GM23248 (cell line): ENCODE measurements around the gene SCYGR6. TPM values are rescaled to one million over a fixed set of nuclear protein-coding genes. Genes with fewer than 3 reads are reported as not detected.

Experiments
- DNase-seq: peaks from one replicate; pipeline ENCODE4 v3.0.0-alpha.2; 2015
- H2AFZ ChIP-seq: fragments of 200-600 bp; sonication (generic); 2 replicates; pipeline ENCODE4 v1.6.1; 2016; ENCODE audit warnings: antibody characterized with exemption
- H3F3A ChIP-seq: fragments of 200-600 bp; sonication (generic); 2 replicates; pipeline ENCODE4 v1.6.1; 2016; ENCODE audit warnings: mild to moderate bottlenecking, antibody characterized with exemption, mixed run types; ENCODE audit not compliant: insufficient read depth
- H3K27ac ChIP-seq: fragments of 200-600 bp; sonication (generic); 2 replicates; pipeline ENCODE4 v1.5.1; 2016; ENCODE audit warnings: mild to moderate bottlenecking
- H3K27me3 ChIP-seq: fragments of 200-600 bp; sonication (generic); replicated peaks from 2 replicates; pipeline ENCODE4 v1.6.1; 2016; ENCODE audit warnings: mild to moderate bottlenecking; ENCODE audit not compliant: insufficient read depth
- H3K36me3 ChIP-seq: fragments of 200-600 bp; sonication (generic); 2 replicates; pipeline ENCODE4 v1.6.1; 2016; ENCODE audit warnings: low read depth, mild to moderate bottlenecking
- H3K4me1 ChIP-seq: fragments of 200-600 bp; sonication (generic); 2 replicates; pipeline ENCODE4 v1.6.1; 2016; ENCODE audit warnings: mild to moderate bottlenecking; ENCODE audit not compliant: insufficient read depth
- H3K4me2 ChIP-seq: fragments of 200-600 bp; sonication (generic); one replicate; pipeline ENCODE4 v1.6.1; 2016; ENCODE audit warnings: mild to moderate bottlenecking; ENCODE audit not compliant: unreplicated experiment
- H3K4me3 ChIP-seq: fragments of 200-600 bp; sonication (generic); 2 replicates; pipeline ENCODE4 v1.5.1; 2016; ENCODE audit warnings: mild to moderate bottlenecking
- H3K79me2 ChIP-seq: fragments of 200-600 bp; sonication (generic); 2 replicates; pipeline ENCODE4 v1.6.1; 2016; ENCODE audit warnings: mild to moderate bottlenecking; ENCODE audit not compliant: insufficient read depth
- H3K9ac ChIP-seq: fragments of 200-600 bp; sonication (generic); 2 replicates; pipeline ENCODE4 v1.6.1; 2016; ENCODE audit warnings: mild to moderate bottlenecking
- H3K9me2 ChIP-seq: fragments of 200-600 bp; sonication (generic); 2 replicates; pipeline ENCODE4 v1.6.1; 2016; ENCODE audit warnings: mixed run types, mild to moderate bottlenecking, moderate library complexity; ENCODE audit not compliant: insufficient read depth
- H3K9me3 ChIP-seq: fragments of 200-600 bp; sonication (generic); one replicate; pipeline ENCODE4 v1.6.1; 2017; ENCODE audit warnings: low read depth
- H4K20me1 ChIP-seq: fragments of 200-600 bp; sonication (generic); 2 replicates; pipeline ENCODE4 v1.6.0; 2016; ENCODE audit not compliant: insufficient read depth
- EZH2 ChIP-seq: fragments of 200-600 bp; sonication (generic); IDR thresholded peaks from 2 replicates; pipeline ENCODE4 v1.6.1; 2018; ENCODE audit warnings: antibody characterized with exemption, mild to moderate bottlenecking; ENCODE audit not compliant: insufficient read depth, poor library complexity, severe bottlenecking
- EZH2phosphoT487 ChIP-seq: fragments of 200-600 bp; sonication (generic); IDR thresholded peaks from 2 replicates; pipeline ENCODE4 v1.6.1; 2018; ENCODE audit warnings: antibody characterized with exemption, moderate library complexity, mild to moderate bottlenecking, low read depth; ENCODE audit not compliant: insufficient read depth
- WGBS, 2 experiments: methylation state at CpG; one replicate each; pipeline ENCODE4 v1.1.6; 2015 to 2017; ENCODE audit warnings: low lambda C conversion rate in 2 of 2, low coverage in 1 of 2; ENCODE audit errors: missing lambda C conversion rate in 2 of 2; 5-methylcytosine and 5-hydroxymethylcytosine counted together
- in situ Hi-C: fragments of 300-500 bp; cut with MboI; formaldehyde crosslinking; loops from 2 replicates; pipeline ENCODE4 v1.15.0; 2020
- polyA plus RNA-seq: library from polyadenylated mRNA; unstranded; fragments of >200 nt; fragmentation: Nextera tagmentation; extraction: Ambion mirVana; gene quantifications from 2 replicates; pipeline ENCODE4 v1.2.1, GENCODE V29; 2016
- small RNA-seq: library from RNA; depleted of rRNA; stranded (forward); fragments of <200 nt; gene quantifications from one replicate; pipeline ENCODE3, GENCODE V24; 2014; ENCODE audit warnings: low read depth, low replicate concordance
- total RNA-seq: library from RNA; depleted of rRNA; stranded (reverse); fragments of >200 nt; shearing (Covaris generic); gene quantifications from 2 replicates; pipeline ENCODE4 v1.2.3, GENCODE V29; 2014; rRNA removed

The SCYGR6 gene
- total and polyA plus RNA-seq, 2 experiments from 2014 or later = not detected

GRCh38 chr2:227674485-227674884 is 50.1 kb downstream of the SCYGR6 start:
- H3K79me2 ChIP-seq = no peaks in the 10 kb centered on the region
- H3K4me1 ChIP-seq = no peaks in the 10 kb centered on the region
- H3K27me3 ChIP-seq = no peaks in the 10 kb centered on the region
- H3K4me3 ChIP-seq = no peak overlapping the region
- TF ChIP-seq EZH2phosphoT487 = no peak
- TF ChIP-seq EZH2 = no peak
- no peak overlapping the region for H2AFZ ChIP-seq
- WGBS, 2 experiments = 40 to 56% methylated on average over 5 of the region's 5 CpGs
- H4K20me1 ChIP-seq = no peaks in the 10 kb centered on the region
- DNase-seq = no peak
- in situ Hi-C loops = no loop called here
- H3K36me3 ChIP-seq = no peaks in the 10 kb centered on the region
- no peak overlapping the region for H3K4me2 ChIP-seq
- H3K9me2 ChIP-seq = no peaks in the 10 kb centered on the region
- no peak overlapping the region for H3K27ac ChIP-seq
- no peaks in the 10 kb centered on the region for H3F3A ChIP-seq
- H3K9me3 ChIP-seq = no peaks in the 10 kb centered on the region
- no peak overlapping the region for H3K9ac ChIP-seq

Small RNAs within 50 kb of the gene (small RNA-seq; reads per million reads assigned to genes)
- gene RNA5SP121 = not detected

Other genes starting within 250 kb of the SCYGR6 start
- not detected in 2 replicates for gene SCYGR2, start 125.9 kb downstream of the SCYGR6 start, total RNA-seq
- gene SCYGR2, start 125.9 kb downstream of the SCYGR6 start, polyA plus RNA-seq = not detected in 2 replicates
- gene SCYGR3, start 109.9 kb downstream of the SCYGR6 start, total RNA-seq = not detected in 2 replicates
- not detected in 2 replicates for gene SCYGR3, start 109.9 kb downstream of the SCYGR6 start, polyA plus RNA-seq
- gene SCYGR4, start 107.3 kb downstream of the SCYGR6 start, total RNA-seq = not detected in 2 replicates
- gene SCYGR4, start 107.3 kb downstream of the SCYGR6 start, polyA plus RNA-seq = not detected in 2 replicates
- gene SCYGR5, start 58.0 kb downstream of the SCYGR6 start, total RNA-seq = not detected in 2 replicates
- not detected in 2 replicates for gene SCYGR5, start 58.0 kb downstream of the SCYGR6 start, polyA plus RNA-seq
- gene SLC19A3, start 6.7 kb downstream of the SCYGR6 start, total RNA-seq = 0.65 and 0.89 TPM in 2 replicates
- gene SLC19A3, start 6.7 kb downstream of the SCYGR6 start, polyA plus RNA-seq = 0.10 and 0.71 TPM in 2 replicates
- not detected in 2 replicates for gene SCYGR7, start 3.6 kb upstream of the SCYGR6 start, total RNA-seq
- not detected in 2 replicates for gene SCYGR7, start 3.6 kb upstream of the SCYGR6 start, polyA plus RNA-seq
- not detected in 2 replicates for gene SCYGR8, start 21.1 kb upstream of the SCYGR6 start, total RNA-seq
- not detected in 2 replicates for gene SCYGR8, start 21.1 kb upstream of the SCYGR6 start, polyA plus RNA-seq
- not detected in 2 replicates for gene CCL20, start 89.1 kb upstream of the SCYGR6 start, total RNA-seq
- gene CCL20, start 89.1 kb upstream of the SCYGR6 start, polyA plus RNA-seq = not detected in 2 replicates
- gene DAW1, start 146.9 kb upstream of the SCYGR6 start, total RNA-seq = under 0.01 and 2.1 TPM in 2 replicates
- 0.81 and 1.1 TPM in 2 replicates for gene DAW1, start 146.9 kb upstream of the SCYGR6 start, polyA plus RNA-seq